Nephron progenitor cell (in vitro differentiated cells): ENCODE measurements around the gene RMI2.

Experiments
- DNase-seq: peaks from one replicate; pipeline ENCODE4 v3.0.0; 2021
- H3K27ac Mint-ChIP-seq: 2 replicates; pipeline ENCODE4 v1.8.0; 2021; ENCODE audit warnings: mild to moderate bottlenecking, moderate library complexity, mixed read lengths
- H3K27me3 Mint-ChIP-seq: 2 replicates; pipeline ENCODE4 v1.8.0; 2021; ENCODE audit warnings: mild to moderate bottlenecking, low read depth, mixed read lengths; ENCODE audit not compliant: poor library complexity
- H3K36me3 Mint-ChIP-seq: 2 replicates; pipeline ENCODE4 v1.8.0; 2021; ENCODE audit warnings: low read depth, mixed read lengths
- H3K4me1 Mint-ChIP-seq: 2 replicates; pipeline ENCODE4 v1.8.0; 2021; ENCODE audit warnings: mixed read lengths
- H3K4me3 Mint-ChIP-seq: 2 replicates; pipeline ENCODE4 v1.8.0; 2021; ENCODE audit warnings: mild to moderate bottlenecking, moderate library complexity, mixed read lengths
- H3K9me3 Mint-ChIP-seq: 2 replicates; pipeline ENCODE4 v1.8.0; 2021; ENCODE audit warnings: mild to moderate bottlenecking, moderate library complexity, mixed read lengths
- TF ChIP-seq, protein P1 (sequence below): fragments of 200-600 bp; sonication (generic); IDR thresholded peaks from 2 replicates; pipeline ENCODE4 v1.5.0; 2021; ENCODE audit warnings: antibody characterized with exemption

The RMI2 gene

DNA sequence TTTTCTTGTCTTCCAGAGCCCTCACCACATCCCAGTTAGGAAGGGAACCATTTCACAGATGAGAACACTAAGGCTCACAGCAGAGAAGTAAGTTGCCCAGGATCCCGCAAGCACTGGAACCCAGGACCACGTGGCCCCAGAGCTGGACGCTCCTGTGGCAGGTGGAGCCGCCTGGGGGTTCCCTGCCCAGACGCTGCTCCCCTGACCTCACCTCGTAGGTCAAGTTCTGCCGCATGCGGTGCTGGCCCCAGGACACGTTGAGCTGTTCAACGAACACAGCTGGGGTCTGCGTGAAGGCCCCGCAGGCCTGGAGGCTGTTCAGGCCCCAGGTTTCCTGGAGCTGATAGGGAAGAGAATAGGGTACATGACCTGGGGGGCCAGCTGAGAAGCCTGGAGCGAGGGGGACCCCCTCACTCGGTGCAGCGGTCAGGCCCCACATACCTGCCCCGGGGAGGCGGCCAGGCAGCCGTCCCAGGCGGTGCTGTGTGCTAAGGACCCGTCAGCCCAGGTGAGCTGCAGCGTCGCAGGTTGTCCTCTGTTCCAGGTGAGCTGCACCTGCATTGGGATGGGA lies 54.1 kb downstream of the RMI2 start:
- no peaks in the 10 kb centered on the region for H3K36me3 Mint-ChIP-seq
- H3K4me1 Mint-ChIP-seq: peaks cover 13% of the 10 kb centered on the region
- no peaks in the 10 kb centered on the region for H3K9me3 Mint-ChIP-seq
- no peak for DNase-seq
- no peak overlapping the region for H3K27ac Mint-ChIP-seq
- peaks cover 6% of the 10 kb centered on the region for H3K27me3 Mint-ChIP-seq
- no peak overlapping the region for H3K4me3 Mint-ChIP-seq
- TF ChIP-seq, protein P1, sequence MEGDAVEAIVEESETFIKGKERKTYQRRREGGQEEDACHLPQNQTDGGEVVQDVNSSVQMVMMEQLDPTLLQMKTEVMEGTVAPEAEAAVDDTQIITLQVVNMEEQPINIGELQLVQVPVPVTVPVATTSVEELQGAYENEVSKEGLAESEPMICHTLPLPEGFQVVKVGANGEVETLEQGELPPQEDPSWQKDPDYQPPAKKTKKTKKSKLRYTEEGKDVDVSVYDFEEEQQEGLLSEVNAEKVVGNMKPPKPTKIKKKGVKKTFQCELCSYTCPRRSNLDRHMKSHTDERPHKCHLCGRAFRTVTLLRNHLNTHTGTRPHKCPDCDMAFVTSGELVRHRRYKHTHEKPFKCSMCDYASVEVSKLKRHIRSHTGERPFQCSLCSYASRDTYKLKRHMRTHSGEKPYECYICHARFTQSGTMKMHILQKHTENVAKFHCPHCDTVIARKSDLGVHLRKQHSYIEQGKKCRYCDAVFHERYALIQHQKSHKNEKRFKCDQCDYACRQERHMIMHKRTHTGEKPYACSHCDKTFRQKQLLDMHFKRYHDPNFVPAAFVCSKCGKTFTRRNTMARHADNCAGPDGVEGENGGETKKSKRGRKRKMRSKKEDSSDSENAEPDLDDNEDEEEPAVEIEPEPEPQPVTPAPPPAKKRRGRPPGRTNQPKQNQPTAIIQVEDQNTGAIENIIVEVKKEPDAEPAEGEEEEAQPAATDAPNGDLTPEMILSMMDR: no peak

DNA sequence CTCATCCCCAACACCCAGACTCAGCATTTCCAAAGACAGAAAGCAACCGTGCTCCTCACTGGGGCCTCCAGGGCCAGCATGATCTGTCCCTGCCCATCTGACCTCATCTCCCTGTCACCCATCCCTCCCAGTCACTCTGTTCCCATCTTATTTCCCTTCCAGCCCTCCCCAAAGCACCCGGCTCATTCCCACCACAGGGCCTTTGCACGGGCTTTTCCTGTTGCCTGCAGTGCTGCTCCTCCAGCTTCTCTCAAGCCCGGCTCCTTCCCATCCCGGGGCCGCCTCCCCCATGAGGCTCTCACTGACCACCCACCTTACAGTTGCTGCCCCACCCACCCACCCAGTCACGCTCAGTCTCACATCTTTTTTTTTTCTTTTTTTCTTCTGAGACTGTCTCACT lies 54.8 kb downstream of the RMI2 start:
- peaks cover 13% of the 10 kb centered on the region for H3K4me1 Mint-ChIP-seq
- TF ChIP-seq, protein P1: no peak
- H3K36me3 Mint-ChIP-seq: no peaks in the 10 kb centered on the region
- DNase-seq: no peak
- H3K27me3 Mint-ChIP-seq: peaks cover 6% of the 10 kb centered on the region
- H3K4me3 Mint-ChIP-seq: no peak overlapping the region
- H3K9me3 Mint-ChIP-seq: no peaks in the 10 kb centered on the region
- H3K27ac Mint-ChIP-seq: no peak overlapping the region
